Measurements from ENCODE around the gene MLEC.
A peak's percentile ranks its signal among the peaks of the same experiment; 100 is the strongest.
"Not testable (repeated sequence)": the region's sequence is repeated elsewhere in the genome, so short reads cannot be mapped to it uniquely, and the experiment has no call there.

MLEC gene

GRCh38 chr12:120663741-120664140, 23.2 kb upstream of the MLEC start:
- FAIRE-seq = no peak

- FAIRE-seq = no peak
Measured at GRCh38 chr12:120666571-120667390, 20.2 kb upstream of the MLEC start.

- no peak for FAIRE-seq
Measured at GRCh38 chr12:120668091-120668867, 18.7 kb upstream of the MLEC start.

- no peak for FAIRE-seq
Measured at GRCh38 chr12:120668868-120669840, 17.8 kb upstream of the MLEC start.

- not testable (repeated sequence) for FAIRE-seq
Measured at GRCh38 chr12:120670237-120670636, 16.7 kb upstream of the MLEC start.

GRCh38 chr12:120670667-120671066, 16.3 kb upstream of the MLEC start:
- FAIRE-seq = no peak

- no peak for FAIRE-seq
Measured at GRCh38 chr12:120674097-120674636, 12.8 kb upstream of the MLEC start.

GRCh38 chr12:120677765-120678473, 9.0 kb upstream of the MLEC start:
- no peak for FAIRE-seq

GRCh38 chr12:120678572-120678971, 8.4 kb upstream of the MLEC start:
- no peak for FAIRE-seq

GRCh38 chr12:120680165-120680738, 6.7 kb upstream of the MLEC start:
- FAIRE-seq = no peak

GRCh38 chr12:120684523-120684932, 2.4 kb upstream of the MLEC start:
- FAIRE-seq = no peak

GRCh38 chr12:120685522-120685921, 1.4 kb upstream of the MLEC start:
- FAIRE-seq = no peak

- peak; percentile 29 for FAIRE-seq
Measured at GRCh38 chr12:120686151-120686689, 729 bp upstream of the MLEC start.

- no peak for FAIRE-seq
Measured at GRCh38 chr12:120687578-120688289, 785 bp downstream of the MLEC start.

GRCh38 chr12:120688527-120689071, 1.6 kb downstream of the MLEC start:
- FAIRE-seq = no peak

GRCh38 chr12:120689397-120690082, 2.6 kb downstream of the MLEC start:
- FAIRE-seq = no peak

- no peak for FAIRE-seq
Measured at GRCh38 chr12:120690083-120690450, 3.1 kb downstream of the MLEC start.

GRCh38 chr12:120690978-120691377, 4.0 kb downstream of the MLEC start:
- FAIRE-seq = no peak

GRCh38 chr12:120692524-120693033, 5.6 kb downstream of the MLEC start:
- FAIRE-seq = no peak

Measured in A204.1 (cell line).